ENCODE measurements around the gene CLDN19.

The CLDN19 gene

GRCh38 chr1:42692911-42693310 lies 47.1 kb downstream of the CLDN19 start:
- no peak for DNase-seq

DNA sequence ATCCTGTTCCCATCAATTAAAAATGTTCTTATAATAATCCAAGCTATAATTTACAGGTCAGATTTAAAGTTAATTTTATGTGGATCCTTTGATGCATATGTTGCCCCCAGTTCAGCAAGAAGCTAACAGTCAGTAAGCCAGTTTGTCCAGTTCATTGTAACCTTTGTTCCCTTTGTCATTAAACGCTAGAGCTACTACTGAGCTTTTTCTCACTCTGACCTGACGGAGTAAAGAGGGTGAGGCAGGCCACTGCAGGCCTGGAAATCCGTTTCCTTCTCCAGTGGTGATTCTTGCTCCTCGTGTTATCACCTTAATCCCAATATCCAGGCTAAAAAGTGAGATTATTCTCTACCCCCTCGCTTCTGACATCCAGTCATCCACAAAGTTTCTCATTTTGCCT lies 47.6 kb downstream of the CLDN19 start:
- no peak for DNase-seq

- DNase-seq = no peak
Measured at GRCh38 chr1:42691157-42691498, 48.9 kb downstream of the CLDN19 start.

- no peak for DNase-seq
Measured at GRCh38 chr1:42690477-42691156, 49.4 kb downstream of the CLDN19 start.

- no peak for DNase-seq
Measured at GRCh38 chr1:42689912-42690311, 50.1 kb downstream of the CLDN19 start.

GRCh38 chr1:42686418-42686817 lies 53.6 kb downstream of the CLDN19 start:
- no peak for DNase-seq

GRCh38 chr1:42684139-42684538 lies 55.9 kb downstream of the CLDN19 start:
- DNase-seq = no peak
